Type B pancreatic cell (in vitro differentiated cells): Measurements from ENCODE around the gene RGS13. TPM values are rescaled to one million over a fixed set of nuclear protein-coding genes. Genes with fewer than 3 reads are reported as not detected.

Experiments
- DNase-seq: peaks from one replicate; pipeline ENCODE4 v3.0.0; 2021; ENCODE audit warnings: mixed read lengths; ENCODE audit not compliant: unreplicated experiment; ENCODE audit errors: extremely low spot score
- H3K27ac Mint-ChIP-seq: 2 replicates; pipeline ENCODE4 v1.8.0; 2021; ENCODE audit warnings: mild to moderate bottlenecking, mixed read lengths
- H3K27me3 Mint-ChIP-seq: 2 replicates; pipeline ENCODE4 v1.8.0; 2021; ENCODE audit warnings: mixed read lengths
- H3K36me3 Mint-ChIP-seq: 2 replicates; pipeline ENCODE4 v1.8.0; 2021; ENCODE audit warnings: mixed read lengths
- H3K4me1 Mint-ChIP-seq: one replicate; pipeline ENCODE4 v1.8.0; 2021; ENCODE audit warnings: mixed read lengths; ENCODE audit not compliant: unreplicated experiment
- H3K4me3 Mint-ChIP-seq: 2 replicates; pipeline ENCODE4 v1.8.0; 2021; ENCODE audit warnings: mild to moderate bottlenecking, mixed read lengths
- H3K9me3 Mint-ChIP-seq: 2 replicates; pipeline ENCODE4 v1.8.0; 2021; ENCODE audit warnings: mixed read lengths
- long read RNA-seq: library from polyadenylated mRNA; unstranded; transcript quantifications from one replicate; pipeline ENCODE4 v2.0.0, GENCODE V29; 2020
- total RNA-seq: library from RNA; stranded (reverse); gene quantifications from 2 replicates; pipeline ENCODE4 v1.2.1, GENCODE V29; 2021; ENCODE audit warnings: low replicate concordance
- TF ChIP-seq, protein P1 (sequence below): fragments of 200-600 bp; sonication (generic); conservative IDR thresholded peaks from 2 replicates; pipeline ENCODE4 v1.5.0; 2021; ENCODE audit warnings: antibody characterized with exemption, mild to moderate bottlenecking

RGS13 gene, protein sequence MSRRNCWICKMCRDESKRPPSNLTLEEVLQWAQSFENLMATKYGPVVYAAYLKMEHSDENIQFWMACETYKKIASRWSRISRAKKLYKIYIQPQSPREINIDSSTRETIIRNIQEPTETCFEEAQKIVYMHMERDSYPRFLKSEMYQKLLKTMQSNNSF
- 0.19 TPM in 1 of 2 replicates, not detected in the other for total RNA-seq
- long read RNA-seq, partial matches to known transcripts: 0 of 2 reads
- long read RNA-seq, other reads (novel, unspliced or antisense): 0 of 2 reads

DNA sequence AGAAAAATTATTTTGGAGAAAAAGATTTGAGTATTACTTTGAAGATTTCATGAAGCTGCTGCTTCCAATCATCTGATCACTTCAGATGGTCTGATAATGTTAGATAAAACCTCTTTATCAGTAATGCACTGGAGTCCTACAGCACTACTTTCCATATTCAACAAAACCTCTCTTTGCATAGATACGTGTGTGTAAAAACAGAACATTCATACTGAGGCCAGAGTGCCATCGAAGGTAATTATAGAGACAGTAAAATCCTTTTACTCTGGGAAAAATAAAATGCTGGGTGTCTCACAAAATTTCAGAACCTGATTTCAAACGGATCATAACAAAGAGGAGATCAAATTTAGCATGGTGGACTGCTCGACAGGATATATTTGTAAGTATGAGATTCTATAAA is at the start of gene RGS13:
TSS of gene RGS13 (plus strand) at position 209 of the 400 bp plus-strand sequence. CDS start 8,188 bp downstream, outside the sequence.
- peaks cover 22% of the 10 kb centered on the region for H3K4me1 Mint-ChIP-seq
- H3K27me3 Mint-ChIP-seq: no peaks in the 10 kb centered on the region
- no peaks in the 10 kb centered on the region for H3K36me3 Mint-ChIP-seq
- TF ChIP-seq, protein P1, sequence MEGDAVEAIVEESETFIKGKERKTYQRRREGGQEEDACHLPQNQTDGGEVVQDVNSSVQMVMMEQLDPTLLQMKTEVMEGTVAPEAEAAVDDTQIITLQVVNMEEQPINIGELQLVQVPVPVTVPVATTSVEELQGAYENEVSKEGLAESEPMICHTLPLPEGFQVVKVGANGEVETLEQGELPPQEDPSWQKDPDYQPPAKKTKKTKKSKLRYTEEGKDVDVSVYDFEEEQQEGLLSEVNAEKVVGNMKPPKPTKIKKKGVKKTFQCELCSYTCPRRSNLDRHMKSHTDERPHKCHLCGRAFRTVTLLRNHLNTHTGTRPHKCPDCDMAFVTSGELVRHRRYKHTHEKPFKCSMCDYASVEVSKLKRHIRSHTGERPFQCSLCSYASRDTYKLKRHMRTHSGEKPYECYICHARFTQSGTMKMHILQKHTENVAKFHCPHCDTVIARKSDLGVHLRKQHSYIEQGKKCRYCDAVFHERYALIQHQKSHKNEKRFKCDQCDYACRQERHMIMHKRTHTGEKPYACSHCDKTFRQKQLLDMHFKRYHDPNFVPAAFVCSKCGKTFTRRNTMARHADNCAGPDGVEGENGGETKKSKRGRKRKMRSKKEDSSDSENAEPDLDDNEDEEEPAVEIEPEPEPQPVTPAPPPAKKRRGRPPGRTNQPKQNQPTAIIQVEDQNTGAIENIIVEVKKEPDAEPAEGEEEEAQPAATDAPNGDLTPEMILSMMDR: no peak
- DNase-seq: no peak
- H3K4me3 Mint-ChIP-seq: no peak within 1 kb of the TSS
- no peaks in the 10 kb centered on the region for H3K9me3 Mint-ChIP-seq
- H3K27ac Mint-ChIP-seq: no peak within 1 kb of the TSS

DNA sequence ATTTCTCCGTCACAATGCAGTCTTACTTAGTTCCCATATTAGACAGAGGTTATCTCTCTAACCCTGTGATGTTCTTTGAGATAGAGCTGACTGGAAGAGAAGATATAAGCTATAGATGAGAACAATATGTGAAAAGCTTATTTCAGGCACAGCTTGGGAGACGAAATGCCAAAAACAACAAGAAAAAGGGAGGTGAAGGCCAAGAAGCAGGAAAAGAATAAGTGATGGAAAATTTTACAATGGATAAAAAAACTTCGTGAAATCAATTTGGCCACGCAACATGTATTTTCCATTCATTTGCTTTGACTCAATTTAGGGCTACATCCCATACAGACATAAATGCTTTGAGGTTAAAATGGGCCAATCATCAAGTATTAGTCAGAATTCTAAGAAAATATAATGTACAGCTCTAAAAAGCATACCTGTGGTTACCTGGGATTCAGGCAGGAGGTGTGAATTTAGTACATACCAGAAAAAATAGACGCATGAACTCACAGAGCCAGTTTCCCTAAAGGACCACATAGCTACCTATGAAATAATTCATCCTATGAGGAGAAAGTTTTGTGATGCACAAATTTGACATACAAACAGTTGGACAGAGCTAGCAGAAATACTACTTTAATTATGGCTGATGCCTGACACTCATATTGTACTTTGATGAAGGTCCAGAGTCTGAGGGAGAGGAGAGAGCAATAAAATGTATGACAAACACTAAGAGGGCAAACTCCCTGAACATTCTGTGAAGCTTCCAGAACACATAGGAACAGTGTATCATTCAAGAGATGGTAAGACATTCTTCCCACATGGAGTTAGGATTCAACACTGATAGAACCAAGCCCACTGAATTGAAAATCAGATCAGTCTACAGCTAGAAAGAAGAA is 48.3 kb upstream of the RGS13 start:
- no peaks in the 10 kb centered on the region for H3K36me3 Mint-ChIP-seq
- H3K4me1 Mint-ChIP-seq: peaks cover 4% of the 10 kb centered on the region
- TF ChIP-seq, protein P1: no peak
- H3K4me3 Mint-ChIP-seq: no peak overlapping the region
- no peak overlapping the region for H3K27ac Mint-ChIP-seq
- H3K9me3 Mint-ChIP-seq: no peaks in the 10 kb centered on the region
- H3K27me3 Mint-ChIP-seq: no peaks in the 10 kb centered on the region
- no peak for DNase-seq

DNA sequence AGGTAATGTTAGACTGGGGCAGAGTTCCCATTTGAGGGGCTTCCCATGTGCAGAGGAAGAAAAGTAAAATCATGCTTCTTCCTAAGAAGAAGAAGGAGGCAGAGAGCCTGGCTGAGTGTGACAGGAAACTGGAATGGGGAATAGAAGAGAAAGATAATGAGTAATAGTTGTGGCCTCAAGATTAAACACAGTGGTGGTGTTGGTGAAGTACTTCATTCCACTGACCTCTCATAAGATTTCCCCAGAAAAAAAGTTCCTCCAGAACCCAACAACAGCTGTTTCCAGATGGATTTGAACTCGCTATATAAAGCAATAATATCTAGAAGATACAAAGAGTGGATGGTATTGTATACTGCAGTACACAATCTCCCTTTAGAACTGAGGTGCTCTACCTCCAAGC is 47.4 kb upstream of the RGS13 start:
- Mint-ChIP-seq H3K4me3 (no peak overlapping the region), H3K9me3 (no peaks in the 10 kb centered on the region), H3K36me3 (no peaks in the 10 kb centered on the region), H3K27me3 (no peaks in the 10 kb centered on the region), H3K4me1 (peaks cover 11% of the 10 kb centered on the region), H3K27ac (no peak overlapping the region)
- TF ChIP-seq, protein P1: no peak
- DNase-seq: no peak

DNA sequence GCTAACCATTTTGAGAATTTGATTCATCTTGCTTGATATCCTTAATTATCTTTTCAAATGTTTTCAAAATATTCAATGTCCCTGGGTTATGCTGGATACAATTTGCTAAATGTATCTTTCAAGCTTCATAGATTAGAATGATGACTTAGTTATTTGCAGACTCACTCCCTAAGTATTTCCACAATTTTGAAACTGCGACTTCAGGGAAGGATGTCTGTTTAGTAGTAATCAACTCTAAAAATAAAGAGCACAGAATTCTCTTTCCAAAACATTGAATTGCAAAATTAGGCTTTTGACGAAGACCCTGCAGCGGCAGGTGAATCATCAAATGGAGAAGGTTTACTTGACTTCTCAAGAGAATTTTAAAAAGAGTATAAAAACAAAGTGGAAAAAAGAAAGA is 46.1 kb upstream of the RGS13 start:
- Mint-ChIP-seq H3K27me3 (no peaks in the 10 kb centered on the region), H3K9me3 (no peaks in the 10 kb centered on the region), H3K36me3 (no peaks in the 10 kb centered on the region), H3K4me3 (no peak overlapping the region), H3K27ac (no peak overlapping the region), H3K4me1 (peaks cover 11% of the 10 kb centered on the region)
- TF ChIP-seq, protein P1: no peak
- DNase-seq: no peak

DNA sequence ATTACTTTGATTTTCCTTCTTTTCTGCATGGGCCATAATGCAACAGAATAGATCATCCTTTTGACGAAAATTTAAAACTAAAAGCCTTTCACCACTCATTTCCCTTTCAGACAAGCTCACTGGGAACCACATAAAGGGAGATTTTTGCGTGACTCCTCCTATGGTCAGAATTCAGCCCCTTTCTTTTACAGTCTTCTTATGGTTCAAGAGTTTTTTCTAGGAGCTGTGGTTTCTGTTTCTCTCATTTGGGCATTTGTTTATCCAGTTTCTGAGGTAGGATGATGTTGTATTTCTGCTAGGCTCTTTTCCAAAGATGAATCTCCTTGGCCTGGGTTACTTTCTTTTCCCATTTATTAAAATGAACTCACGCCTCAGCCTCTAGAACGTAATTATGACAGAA is 43.4 kb upstream of the RGS13 start:
- TF ChIP-seq, protein P1: no peak
- H3K4me3 Mint-ChIP-seq: no peak overlapping the region
- no peak overlapping the region for H3K27ac Mint-ChIP-seq
- DNase-seq: no peak
- peaks cover 11% of the 10 kb centered on the region for H3K4me1 Mint-ChIP-seq
- no peaks in the 10 kb centered on the region for H3K9me3 Mint-ChIP-seq
- no peaks in the 10 kb centered on the region for H3K36me3 Mint-ChIP-seq
- no peaks in the 10 kb centered on the region for H3K27me3 Mint-ChIP-seq
